ENCODE data around the gene TAF7.
A peak's percentile ranks its signal among the peaks of the same experiment; 100 is the strongest.
"Not testable (repeated sequence)": the region's sequence is repeated elsewhere in the genome, so short reads cannot be mapped to it uniquely, and the experiment has no call there.

TAF7 gene, protein sequence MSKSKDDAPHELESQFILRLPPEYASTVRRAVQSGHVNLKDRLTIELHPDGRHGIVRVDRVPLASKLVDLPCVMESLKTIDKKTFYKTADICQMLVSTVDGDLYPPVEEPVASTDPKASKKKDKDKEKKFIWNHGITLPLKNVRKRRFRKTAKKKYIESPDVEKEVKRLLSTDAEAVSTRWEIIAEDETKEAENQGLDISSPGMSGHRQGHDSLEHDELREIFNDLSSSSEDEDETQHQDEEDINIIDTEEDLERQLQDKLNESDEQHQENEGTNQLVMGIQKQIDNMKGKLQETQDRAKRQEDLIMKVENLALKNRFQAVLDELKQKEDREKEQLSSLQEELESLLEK

GRCh38 chr5:141320225-141321169 lies at the start of gene TAF7:
TAF7 (minus strand) TSS chr5:141320784; CDS start chr5:141320044, 740 bp downstream.
- DNase-seq = peak; percentile 91

DNA sequence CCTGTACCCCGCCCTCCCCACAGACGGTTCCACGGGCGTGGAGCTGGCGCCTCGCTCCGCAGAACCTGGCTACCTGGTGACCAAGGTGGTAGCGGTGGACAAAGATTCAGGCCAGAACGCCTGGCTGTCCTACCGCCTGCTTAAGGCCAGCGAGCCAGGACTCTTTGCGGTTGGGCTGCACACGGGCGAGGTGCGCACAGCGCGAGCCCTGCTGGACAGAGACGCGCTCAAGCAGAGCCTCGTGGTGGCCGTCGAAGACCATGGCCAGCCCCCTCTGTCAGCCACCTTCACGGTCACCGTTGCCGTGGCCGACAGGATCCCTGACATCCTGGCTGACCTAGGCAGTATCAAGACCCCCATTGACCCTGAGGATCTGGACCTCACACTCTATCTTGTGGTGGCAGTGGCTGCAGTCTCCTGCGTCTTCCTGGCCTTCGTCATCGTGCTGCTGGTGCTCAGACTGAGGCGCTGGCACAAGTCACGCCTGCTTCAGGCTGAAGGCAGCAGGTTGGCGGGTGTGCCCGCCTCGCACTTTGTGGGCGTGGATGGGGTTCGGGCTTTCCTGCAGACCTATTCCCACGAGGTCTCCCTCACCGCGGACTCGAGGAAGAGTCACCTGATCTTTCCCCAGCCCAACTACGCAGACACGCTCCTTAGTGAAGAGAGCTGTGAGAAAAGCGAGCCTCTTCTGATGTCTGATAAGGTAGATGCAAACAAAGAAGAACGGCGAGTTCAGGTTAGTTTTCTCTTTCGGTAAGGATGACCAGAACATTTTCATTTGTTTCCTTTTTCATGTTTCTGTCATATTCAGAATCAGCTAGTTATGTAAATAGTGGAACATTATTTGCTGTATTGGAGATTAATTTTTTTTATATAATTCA lies 45.7 kb upstream of the TAF7 start:
- DNase-seq = no peak

GRCh38 chr5:141363952-141364660 lies 43.5 kb upstream of the TAF7 start, which contains the start of gene PCDHGA5:
PCDHGA5 (plus strand) TSS chr5:141364162; CDS start chr5:141364331, 169 bp downstream.
- DNase-seq = no peak

- no peak for DNase-seq
Measured at GRCh38 chr5:141362719-141363118, 42.1 kb upstream of the TAF7 start.

GRCh38 chr5:141360685-141361084 lies 40.1 kb upstream of the TAF7 start:
- DNase-seq = no peak

GRCh38 chr5:141359790-141360426 lies 39.3 kb upstream of the TAF7 start, which contains the start of gene PCDHGB2:
PCDHGB2 (plus strand) TSS chr5:141359994; CDS start chr5:141360136, 142 bp downstream.
- DNase-seq = no peak

- DNase-seq = no peak
Measured at GRCh38 chr5:141356950-141357349, 36.4 kb upstream of the TAF7 start.

DNA sequence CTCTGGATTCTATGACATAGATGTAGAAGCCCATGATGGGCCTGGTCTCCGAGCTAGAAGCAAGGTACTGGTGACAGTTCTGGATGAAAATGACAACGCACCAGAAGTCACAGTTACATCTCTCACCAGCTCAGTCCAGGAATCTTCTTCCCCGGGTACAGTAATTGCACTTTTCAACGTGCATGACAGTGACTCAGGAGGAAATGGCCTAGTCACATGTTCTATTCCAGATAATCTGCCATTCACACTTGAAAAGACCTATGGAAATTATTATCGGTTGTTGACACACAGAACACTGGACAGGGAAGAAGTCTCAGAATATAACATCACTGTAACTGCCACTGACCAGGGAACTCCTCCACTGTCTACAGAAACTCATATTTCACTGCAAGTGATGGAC lies 35.5 kb upstream of the TAF7 start:
- DNase-seq = no peak

DNA sequence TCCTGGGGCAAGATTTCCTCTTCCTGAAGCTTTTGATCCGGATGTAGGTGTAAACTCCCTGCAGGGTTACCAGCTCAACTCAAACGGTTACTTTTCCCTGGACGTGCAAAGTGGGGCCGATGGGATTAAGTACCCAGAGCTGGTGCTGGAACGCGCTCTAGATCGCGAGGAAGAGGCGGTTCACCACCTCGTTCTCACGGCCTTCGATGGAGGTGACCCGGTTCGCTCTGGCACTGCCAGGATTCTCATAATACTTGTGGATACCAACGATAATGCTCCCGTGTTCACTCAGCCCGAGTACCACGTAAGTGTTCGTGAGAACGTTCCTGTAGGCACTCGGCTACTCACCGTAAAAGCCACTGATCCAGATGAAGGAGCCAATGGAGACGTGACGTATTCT lies 35.1 kb upstream of the TAF7 start:
- no peak for DNase-seq

- DNase-seq = no peak
Measured at GRCh38 chr5:141354900-141355469, 34.4 kb upstream of the TAF7 start, which contains the start of gene PCDHGA4. PCDHGA4 (plus strand) TSS chr5:141355021; CDS start chr5:141355108, 87 bp downstream.

GRCh38 chr5:141351591-141351990 lies 31.0 kb upstream of the TAF7 start:
- no peak for DNase-seq

GRCh38 chr5:141349917-141350619 lies 29.5 kb upstream of the TAF7 start, which contains the start of gene PCDHGB1:
PCDHGB1 (plus strand) TSS chr5:141350099; CDS start chr5:141350261, 162 bp downstream.
- DNase-seq = peak; percentile 33

GRCh38 chr5:141346017-141346416 lies 25.4 kb upstream of the TAF7 start:
- not testable (repeated sequence) for DNase-seq

- DNase-seq = no peak
Measured at GRCh38 chr5:141345327-141345726, 24.7 kb upstream of the TAF7 start.

GRCh38 chr5:141343953-141344463 lies 23.4 kb upstream of the TAF7 start:
- DNase-seq = no peak

GRCh38 chr5:141343242-141343952 lies 22.8 kb upstream of the TAF7 start, which contains the start of gene PCDHGA3:
PCDHGA3 (plus strand) TSS chr5:141343829; CDS start chr5:141344034, 205 bp downstream.
- DNase-seq = no peak

DNA sequence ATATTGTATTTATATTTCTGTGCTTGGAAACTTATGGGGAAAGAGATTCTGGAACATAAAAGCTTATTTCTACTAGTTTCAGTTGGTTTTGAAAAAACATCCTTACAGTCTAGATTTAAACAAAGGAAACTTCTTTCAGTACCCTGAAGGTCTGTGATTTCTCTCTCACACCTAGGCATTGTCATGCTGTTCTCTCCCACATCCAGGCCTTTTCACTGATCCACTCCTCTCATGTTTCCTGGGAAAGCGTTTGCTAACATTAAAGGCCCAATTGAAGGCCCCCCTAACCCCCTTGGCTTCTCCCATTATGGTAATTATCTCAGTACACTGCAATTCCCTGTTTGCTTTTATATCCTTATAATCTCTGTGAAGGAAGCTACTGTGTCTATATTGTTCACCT lies 22.2 kb upstream of the TAF7 start:
- no peak for DNase-seq

DNA sequence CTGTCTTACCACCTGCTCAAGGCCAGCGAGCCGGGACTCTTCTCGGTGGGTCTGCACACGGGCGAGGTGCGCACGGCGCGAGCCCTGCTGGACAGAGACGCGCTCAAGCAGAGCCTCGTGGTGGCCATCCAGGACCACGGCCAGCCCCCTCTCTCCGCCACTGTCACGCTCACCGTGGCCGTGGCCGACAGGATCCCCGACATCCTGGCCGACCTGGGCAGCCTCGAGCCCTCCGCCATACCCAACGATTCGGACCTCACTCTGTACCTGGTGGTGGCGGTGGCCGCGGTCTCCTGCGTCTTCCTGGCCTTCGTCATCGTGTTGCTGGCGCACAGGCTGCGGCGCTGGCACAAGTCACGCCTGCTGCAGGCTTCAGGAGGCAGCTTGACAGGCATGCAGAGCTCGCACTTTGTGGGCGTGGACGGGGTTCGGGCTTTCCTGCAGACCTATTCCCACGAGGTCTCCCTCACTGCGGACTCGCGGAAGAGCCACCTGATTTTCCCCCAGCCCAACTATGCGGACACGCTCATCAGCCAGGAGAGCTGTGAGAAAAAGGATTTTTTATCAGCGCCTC lies 20.3 kb upstream of the TAF7 start:
- DNase-seq = not testable (repeated sequence)
